ACC112 (cell line): ENCODE measurements around the gene VIPR1.

Experiments
- H2AFZ ChIP-seq: fragments of 200-600 bp; sonication (generic); one replicate; pipeline ENCODE4 v1.6.0; 2017; ENCODE audit warnings: antibody characterized with exemption, low read length; ENCODE audit not compliant: unreplicated experiment
- H3K27ac ChIP-seq: fragments of 200-600 bp; sonication (generic); 2 replicates; pipeline ENCODE4 v1.5.1; 2014; ENCODE audit warnings: low read depth, mild to moderate bottlenecking, antibody characterized with exemption, low read length, moderate library complexity
- H3K27me3 ChIP-seq: fragments of 200-600 bp; sonication (generic); 2 replicates; pipeline ENCODE4 v1.6.1; 2014; ENCODE audit warnings: mild to moderate bottlenecking, antibody characterized with exemption, low read length, moderate library complexity, mixed read lengths; ENCODE audit not compliant: insufficient read depth
- H3K36me3 ChIP-seq: fragments of 200-600 bp; sonication (generic); 2 replicates; pipeline ENCODE4 v1.6.1; 2016; ENCODE audit warnings: mild to moderate bottlenecking, antibody characterized with exemption, low read length, moderate library complexity, mixed read lengths; ENCODE audit not compliant: insufficient read depth
- H3K4me1 ChIP-seq: fragments of 200-600 bp; sonication (generic); one replicate; pipeline ENCODE4 v1.6.1; 2016; ENCODE audit warnings: low read length, mixed read lengths; ENCODE audit not compliant: insufficient read depth, unreplicated experiment, control insufficient read depth
- H3K4me3 ChIP-seq: fragments of 200-600 bp; sonication (generic); 2 replicates; pipeline ENCODE4 v1.5.1; 2014; ENCODE audit warnings: mild to moderate bottlenecking, low read depth, low read length
- H3K79me2 ChIP-seq: fragments of 200-600 bp; sonication (generic); one replicate; pipeline ENCODE4 v1.6.0; 2016; ENCODE audit warnings: low read length; ENCODE audit not compliant: control insufficient read depth, unreplicated experiment, insufficient read depth

The VIPR1 gene

GRCh38 chr3:42503251-42503924 lies 945 bp downstream of the VIPR1 start:
- no peak overlapping the region for H3K4me3 ChIP-seq

GRCh38 chr3:42503957-42504333 lies 1.5 kb downstream of the VIPR1 start:
- H3K79me2 ChIP-seq, result no peaks in the 10 kb centered on the region
- peaks cover 66% of the 10 kb centered on the region for H3K27me3 ChIP-seq
- no peak overlapping the region for H2AFZ ChIP-seq
- no peak overlapping the region for H3K27ac ChIP-seq
- H3K4me1 ChIP-seq, result peaks cover 9% of the 10 kb centered on the region
- no peaks in the 10 kb centered on the region for H3K36me3 ChIP-seq
- no peak overlapping the region for H3K4me3 ChIP-seq

More at GRCh38 chr3:42503251-42503924, 945 bp downstream of the VIPR1 start:
- peaks cover 9% of the 10 kb centered on the region for H3K4me1 ChIP-seq
- H3K79me2 ChIP-seq, result no peaks in the 10 kb centered on the region
- H2AFZ ChIP-seq, result no peak overlapping the region
- H3K36me3 ChIP-seq, result no peaks in the 10 kb centered on the region
- peaks cover 66% of the 10 kb centered on the region for H3K27me3 ChIP-seq
- H3K27ac ChIP-seq, result no peak overlapping the region

GRCh38 chr3:42504334-42505127 lies 2.1 kb downstream of the VIPR1 start:
- no peaks in the 10 kb centered on the region for H3K36me3 ChIP-seq

GRCh38 chr3:42505128-42505848 lies 2.8 kb downstream of the VIPR1 start:
- Histone ChIP-seq H3K4me1 (peaks cover 9% of the 10 kb centered on the region), H3K79me2 (no peaks in the 10 kb centered on the region), H3K27ac (no peak overlapping the region), H3K27me3 (peaks cover 66% of the 10 kb centered on the region), H3K36me3 (no peaks in the 10 kb centered on the region), H3K4me3 (no peak overlapping the region), H2AFZ (no peak overlapping the region)

More at GRCh38 chr3:42504334-42505127, 2.1 kb downstream of the VIPR1 start:
- Histone ChIP-seq H3K4me1 (peaks cover 9% of the 10 kb centered on the region), H3K79me2 (no peaks in the 10 kb centered on the region), H3K27me3 (peaks cover 66% of the 10 kb centered on the region), H3K4me3 (no peak overlapping the region), H2AFZ (no peak overlapping the region), H3K27ac (no peak overlapping the region)

GRCh38 chr3:42505849-42506410 lies 3.5 kb downstream of the VIPR1 start:
- no peak overlapping the region for H3K27ac ChIP-seq

GRCh38 chr3:42507252-42507651 lies 4.8 kb downstream of the VIPR1 start:
- Histone ChIP-seq H3K79me2 (no peaks in the 10 kb centered on the region), H2AFZ (no peak overlapping the region), H3K4me1 (no peaks in the 10 kb centered on the region), H3K27ac (no peak overlapping the region), H3K27me3 (peaks cover 60% of the 10 kb centered on the region), H3K36me3 (no peaks in the 10 kb centered on the region), H3K4me3 (no peak overlapping the region)

More at GRCh38 chr3:42505849-42506410, 3.5 kb downstream of the VIPR1 start:
- no peaks in the 10 kb centered on the region for H3K79me2 ChIP-seq
- H3K36me3 ChIP-seq, result no peaks in the 10 kb centered on the region
- H2AFZ ChIP-seq, result no peak overlapping the region
- H3K4me1 ChIP-seq, result peaks cover 9% of the 10 kb centered on the region
- H3K27me3 ChIP-seq, result peaks cover 66% of the 10 kb centered on the region
- H3K4me3 ChIP-seq, result no peak overlapping the region

GRCh38 chr3:42507761-42508335 lies 5.4 kb downstream of the VIPR1 start:
- Histone ChIP-seq H2AFZ (no peak overlapping the region), H3K36me3 (no peaks in the 10 kb centered on the region), H3K27ac (no peak overlapping the region), H3K27me3 (peaks cover 55% of the 10 kb centered on the region), H3K4me1 (no peaks in the 10 kb centered on the region), H3K79me2 (no peaks in the 10 kb centered on the region), H3K4me3 (no peak overlapping the region)

- no peak overlapping the region for H2AFZ ChIP-seq
- no peak overlapping the region for H3K4me3 ChIP-seq
- H3K4me1 ChIP-seq, result no peaks in the 10 kb centered on the region
- no peaks in the 10 kb centered on the region for H3K36me3 ChIP-seq
- H3K27me3 ChIP-seq, result peaks cover 48% of the 10 kb centered on the region
- no peak overlapping the region for H3K27ac ChIP-seq
- H3K79me2 ChIP-seq, result no peaks in the 10 kb centered on the region
Measured at GRCh38 chr3:42508562-42508961, 6.1 kb downstream of the VIPR1 start.

GRCh38 chr3:42509111-42509510 lies 6.7 kb downstream of the VIPR1 start:
- H3K27ac ChIP-seq, result no peak overlapping the region
- no peaks in the 10 kb centered on the region for H3K36me3 ChIP-seq
- no peak overlapping the region for H3K4me3 ChIP-seq
- H3K27me3 ChIP-seq, result peaks cover 45% of the 10 kb centered on the region
- no peaks in the 10 kb centered on the region for H3K4me1 ChIP-seq
- H3K79me2 ChIP-seq, result no peaks in the 10 kb centered on the region
- H2AFZ ChIP-seq, result no peak overlapping the region

- H3K27me3 ChIP-seq, result peaks cover 45% of the 10 kb centered on the region
- no peak overlapping the region for H3K27ac ChIP-seq
- H3K4me1 ChIP-seq, result no peaks in the 10 kb centered on the region
- H2AFZ ChIP-seq, result no peak overlapping the region
- no peaks in the 10 kb centered on the region for H3K79me2 ChIP-seq
- no peaks in the 10 kb centered on the region for H3K36me3 ChIP-seq
- H3K4me3 ChIP-seq, result no peak overlapping the region
Measured at GRCh38 chr3:42510325-42510724, 7.9 kb downstream of the VIPR1 start.
